ENCODE results near the gene SFMBT2. TPM values are rescaled to one million over a fixed set of nuclear protein-coding genes. Genes with fewer than 3 reads are reported as not detected.
"Not testable (repeated sequence)": the region's sequence is repeated elsewhere in the genome, so short reads cannot be mapped to it uniquely, and the experiment has no call there.

The SFMBT2 gene
- total and polyA plus RNA-seq, 2 of the 4 experiments (the other 2 are of a cell fraction), result 0.70 to 1.3 TPM

GRCh38 chr10:7311850-7312487 lies 98.9 kb downstream of the SFMBT2 start:
- H3K4me1 ChIP-seq (ENCODE audit: control insufficient read depth, insufficient read depth, low read length); H2BK15ac ChIP-seq (ENCODE audit: low read depth, low read length); POLR2A ChIA-PET (ENCODE audit: unreplicated experiment); BruUV-seq (replicated peaks); H3K4me2 ChIP-seq (ENCODE audit: low read depth, low read length); H4K8ac ChIP-seq (ENCODE audit: low read depth in 2 of 2, low read length in 2 of 2); H2AK5ac ChIP-seq (ENCODE audit: low read depth, low read length); H3K9ac ChIP-seq (ENCODE audit: low read depth, low read length); H3K27ac ChIP-seq (ENCODE audit: insufficient read depth, low read length); H3K9me3 ChIP-seq (ENCODE audit: control insufficient read depth, insufficient read depth, low read length); H2BK120ac ChIP-seq (ENCODE audit: low read depth, low read length); H4K20me1 ChIP-seq (ENCODE audit: insufficient read depth, low read length); H2AK9ac ChIP-seq (replicated peaks; ENCODE audit: low read depth, low read length, poor library complexity); H2BK20ac ChIP-seq (ENCODE audit: low read depth, low read length); H2BK5ac ChIP-seq (ENCODE audit: low read depth, low read length, poor library complexity, severe bottlenecking); H3K23ac ChIP-seq (ENCODE audit: low read depth, low read length); dilution Hi-C loops (cut with HindIII; ENCODE audit: low sequenced_read_pairs, unreplicated experiment); CTCF ChIA-PET; H3K4ac ChIP-seq (ENCODE audit: low read depth, low read length); in situ Hi-C loops (cut with MboI; ENCODE audit: low sequenced_read_pairs); H3K56ac ChIP-seq (ENCODE audit: extremely low read depth, insufficient read depth, low read length); H3K4me3 ChIP-seq (ENCODE audit: insufficient read depth, low read depth, low read length); H3K18ac ChIP-seq (ENCODE audit: low read depth, low read length); H4K91ac ChIP-seq (ENCODE audit: insufficient read depth, low read depth, low read length); H3K27me3 ChIP-seq (ENCODE audit: control insufficient read depth, insufficient read depth, low read length); H4K5ac ChIP-seq (ENCODE audit: low read depth, low read length); H3K14ac ChIP-seq (replicated peaks; ENCODE audit: low read depth, low read length); H3K36me3 ChIP-seq (ENCODE audit: control insufficient read depth, insufficient read depth, low read length); DNase-seq; ATAC-seq (ENCODE audit: low read depth); H3K79me1 ChIP-seq (ENCODE audit: low read depth in 1 of 2, low read length in 2 of 2); H3K9me1 ChIP-seq (ENCODE audit: insufficient read depth, low read length); intact Hi-C loops (cut with micrococcal nuclease): not testable (repeated sequence)
- H2AFZ ChIP-seq (replicated peaks; ENCODE audit: low read length, poor library complexity), result peak overlapping the region; percentile 13
- no CpG with 5 or more reads among the region's 13 CpGs for WGBS, 2 experiments (ENCODE audit: extremely low coverage in 2 of 2, insufficient read length in 1 of 2)

Data from IMR-90 (cell line).